Cardiac fibroblast (primary cell): ENCODE results near the gene ELFN2.

Experiments
- DNase-seq, 2 donors: peaks; one replicate each; pipeline versions ENCODE4 v3.0.0 to v3.0.0-alpha.2; 2010; ENCODE audit warnings: low read depth in 2 of 2
- H3K4me3 ChIP-seq, 2 donors: replicated peaks in 1 of 2; 1 replicate in 1 of 2; 2 replicates in 1 of 2; pipeline ENCODE4 v1.5.1; 2011; ENCODE audit warnings: low read depth in 2 of 2, low read length in 2 of 2, mild to moderate bottlenecking in 2 of 2, moderate library complexity in 1 of 2
- TF ChIP-seq, protein P1 (sequence below): IDR thresholded peaks from one replicate; pipeline ENCODE4 v1.5.1; 2011; ENCODE audit warnings: low read depth, mild to moderate bottlenecking, low read length, inconsistent platforms

Gene ELFN2

DNA sequence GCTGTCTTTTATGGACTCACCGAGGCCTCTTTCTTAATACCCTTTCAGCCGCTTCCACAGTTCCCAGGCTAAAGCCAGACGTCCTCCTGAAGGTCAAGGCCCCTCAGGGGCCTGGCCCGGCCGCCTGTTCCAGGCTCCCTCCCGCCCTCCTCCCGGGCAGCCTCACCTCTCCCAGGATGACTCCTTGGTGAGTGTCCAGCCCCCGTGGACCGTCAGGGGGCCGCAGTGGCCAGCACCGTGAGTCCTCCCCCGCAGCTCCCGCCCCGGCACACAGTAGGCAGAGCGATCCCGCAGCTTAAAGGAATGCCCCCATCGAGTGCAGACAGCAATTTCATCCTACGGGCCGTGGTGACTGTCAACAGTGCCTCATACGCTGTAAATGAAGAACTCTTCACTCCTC, 32.9 kb downstream of the ELFN2 start:
- DNase-seq, result no peak
- no peak overlapping the region for H3K4me3 ChIP-seq
- TF ChIP-seq, protein P1, sequence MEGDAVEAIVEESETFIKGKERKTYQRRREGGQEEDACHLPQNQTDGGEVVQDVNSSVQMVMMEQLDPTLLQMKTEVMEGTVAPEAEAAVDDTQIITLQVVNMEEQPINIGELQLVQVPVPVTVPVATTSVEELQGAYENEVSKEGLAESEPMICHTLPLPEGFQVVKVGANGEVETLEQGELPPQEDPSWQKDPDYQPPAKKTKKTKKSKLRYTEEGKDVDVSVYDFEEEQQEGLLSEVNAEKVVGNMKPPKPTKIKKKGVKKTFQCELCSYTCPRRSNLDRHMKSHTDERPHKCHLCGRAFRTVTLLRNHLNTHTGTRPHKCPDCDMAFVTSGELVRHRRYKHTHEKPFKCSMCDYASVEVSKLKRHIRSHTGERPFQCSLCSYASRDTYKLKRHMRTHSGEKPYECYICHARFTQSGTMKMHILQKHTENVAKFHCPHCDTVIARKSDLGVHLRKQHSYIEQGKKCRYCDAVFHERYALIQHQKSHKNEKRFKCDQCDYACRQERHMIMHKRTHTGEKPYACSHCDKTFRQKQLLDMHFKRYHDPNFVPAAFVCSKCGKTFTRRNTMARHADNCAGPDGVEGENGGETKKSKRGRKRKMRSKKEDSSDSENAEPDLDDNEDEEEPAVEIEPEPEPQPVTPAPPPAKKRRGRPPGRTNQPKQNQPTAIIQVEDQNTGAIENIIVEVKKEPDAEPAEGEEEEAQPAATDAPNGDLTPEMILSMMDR, result no peak

DNA sequence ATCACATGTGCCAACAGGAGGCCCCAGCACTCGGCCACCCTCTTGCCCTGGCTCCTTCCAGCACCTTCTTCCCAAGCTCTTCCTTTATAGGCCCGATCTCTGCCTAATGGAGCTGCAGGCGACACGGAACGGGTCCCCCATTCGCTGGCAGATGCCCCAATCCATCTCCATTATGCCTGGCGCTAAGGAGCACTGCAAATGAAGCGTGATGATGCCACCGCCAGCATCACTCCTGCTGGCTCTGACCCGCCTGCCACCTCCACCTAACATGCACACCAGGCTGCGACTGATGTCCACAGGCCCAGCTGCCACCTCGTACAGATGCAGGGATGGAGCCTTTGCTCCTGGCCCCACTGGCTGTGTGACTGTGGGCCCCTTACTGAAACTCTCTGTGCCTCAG, 33.5 kb downstream of the ELFN2 start:
- TF ChIP-seq, protein P1, result no peak
- H3K4me3 ChIP-seq, result no peak overlapping the region
- DNase-seq, result no peak

DNA sequence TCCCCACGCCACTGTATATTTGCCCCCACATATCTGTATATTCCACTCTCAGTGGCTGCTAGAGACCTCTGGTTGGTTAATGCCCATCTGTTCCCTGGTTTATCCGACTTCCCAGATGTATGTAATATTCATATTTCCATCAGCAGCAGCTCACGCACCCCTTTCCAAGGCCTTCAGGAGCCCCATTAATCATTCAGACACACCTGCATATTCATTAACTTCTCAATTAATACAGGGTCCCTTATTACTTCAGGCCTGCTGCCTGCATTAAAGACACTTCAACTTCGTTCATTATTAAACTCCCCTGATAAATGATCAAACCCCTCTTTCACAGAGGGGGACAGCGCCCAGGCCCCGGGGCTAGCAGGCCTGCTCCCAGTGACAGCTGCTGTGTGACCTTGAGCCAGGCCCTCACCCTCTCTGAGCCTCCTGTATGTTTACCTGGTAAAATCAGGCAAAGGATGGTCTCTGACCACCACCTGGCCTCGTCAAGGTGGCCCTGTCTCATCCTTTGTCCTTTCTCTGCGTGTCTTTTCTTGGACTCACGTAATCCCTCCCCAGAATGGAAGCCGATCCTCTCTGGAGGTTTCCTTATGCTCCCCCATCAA, 34.5 kb downstream of the ELFN2 start:
- TF ChIP-seq, protein P1, result no peak
- no peak for DNase-seq
- H3K4me3 ChIP-seq, result no peak overlapping the region

DNA sequence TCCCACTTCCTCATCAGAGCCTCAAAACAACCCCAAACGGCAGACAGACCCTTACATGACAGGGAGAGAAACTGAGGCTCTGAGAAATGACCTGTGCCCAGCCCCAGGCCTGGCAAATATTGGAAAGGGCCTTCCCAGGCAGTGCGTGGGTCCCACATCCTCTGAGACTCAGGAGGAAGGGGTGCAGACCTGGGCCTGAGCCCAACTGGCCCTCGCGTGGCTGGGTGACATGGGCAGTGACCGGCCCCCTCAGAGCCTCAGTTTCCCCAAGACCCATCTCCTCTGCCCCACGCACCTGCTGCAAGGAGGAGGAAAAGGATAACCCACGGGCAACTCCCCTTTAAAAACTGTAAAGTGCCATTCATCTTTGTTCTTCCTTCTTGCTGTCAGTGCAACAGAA, 35.6 kb downstream of the ELFN2 start:
- no peak overlapping the region for H3K4me3 ChIP-seq
- DNase-seq, result no peak
- TF ChIP-seq, protein P1, result no peak

DNA sequence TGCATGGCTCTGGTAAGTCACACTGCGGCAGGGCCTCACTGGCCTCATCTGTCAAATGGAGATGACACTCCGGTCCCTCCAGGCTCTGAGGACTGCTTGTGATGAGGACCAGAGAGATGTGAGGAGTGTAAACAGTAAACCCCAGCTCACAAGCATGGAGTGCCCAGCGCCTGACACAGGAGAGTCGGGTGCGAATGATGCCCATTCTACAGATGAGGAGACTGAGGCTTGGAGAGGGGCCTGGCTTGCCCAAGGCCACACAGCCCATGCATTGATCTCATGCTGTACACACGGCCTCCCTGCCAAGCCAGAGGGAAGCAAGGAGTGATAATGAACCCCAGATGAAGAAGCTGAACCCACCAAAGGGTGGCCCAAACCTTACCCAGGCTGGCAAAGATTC, 37.2 kb downstream of the ELFN2 start:
- DNase-seq, result no peak
- TF ChIP-seq, protein P1, result no peak

DNA sequence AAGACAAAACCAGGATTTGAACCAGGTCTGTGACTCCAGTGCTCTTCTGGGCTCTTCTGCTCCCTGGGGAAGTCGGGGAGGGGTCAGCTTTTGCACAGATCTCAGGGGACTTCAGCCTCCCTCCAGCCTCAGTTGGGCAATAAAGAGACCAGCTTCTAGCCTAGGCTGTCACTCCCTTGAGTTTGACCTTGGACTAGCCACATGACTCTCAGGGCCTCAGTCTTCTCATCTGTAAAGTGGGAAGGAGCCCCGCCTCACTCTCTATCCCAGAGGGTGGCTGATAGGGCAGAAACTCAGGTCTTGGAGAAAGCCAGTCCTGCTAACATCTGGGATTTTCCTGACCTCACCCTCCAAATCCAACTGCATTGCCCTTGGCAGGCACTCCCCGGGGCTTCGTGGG, 38.7 kb downstream of the ELFN2 start:
- TF ChIP-seq, protein P1, result no peak
- H3K4me3 ChIP-seq, result no peak overlapping the region
- DNase-seq, result no peak

More for the DNA sequence above, 37.2 kb downstream of the ELFN2 start:
- no peak overlapping the region for H3K4me3 ChIP-seq

DNA sequence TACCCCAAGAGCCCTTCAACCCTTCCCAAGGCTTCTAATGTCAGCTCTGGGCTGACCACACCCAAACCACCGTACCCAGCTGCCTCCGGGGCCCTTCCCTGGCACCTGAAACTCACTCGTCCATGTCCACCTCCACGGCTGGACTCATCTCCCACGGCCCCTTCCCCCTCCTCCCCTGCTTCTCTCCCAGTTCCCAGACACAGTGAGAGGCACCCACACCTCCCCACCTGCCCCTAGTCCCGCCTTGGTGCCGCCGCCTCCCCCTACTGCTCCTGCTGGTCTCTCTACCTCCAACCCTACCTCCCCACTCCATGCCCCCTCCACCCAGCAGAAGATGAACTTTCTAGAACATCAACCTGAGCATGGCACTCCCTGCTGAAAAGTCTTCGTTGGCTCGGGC, 39.5 kb downstream of the ELFN2 start:
- TF ChIP-seq, protein P1, result no peak
- H3K4me3 ChIP-seq, result no peak overlapping the region
- DNase-seq, result no peak
